BLaER1 treated with 17β-estradiol and CSF1 and Interleukin-3, amounts not matched to agents 10 nM and 100 nM (cell line): Measurements from ENCODE around the gene PXMP4.

ENCODE experiments used
- H3K27ac ChIP-seq, 11 experiments: shearing (Covaris generic); formaldehyde crosslinking; 2 replicates each; pipeline ENCODE4 v1.8.1; 2022
- H3K27me3 ChIP-seq, 11 experiments: shearing (Covaris generic); formaldehyde crosslinking; 2 replicates each; pipeline ENCODE4 v1.8.1; 2022
- H3K36me3 ChIP-seq, 11 experiments: shearing (Covaris generic); formaldehyde crosslinking; 2 replicates each; pipeline ENCODE4 v1.8.1; 2022
- H3K4me1 ChIP-seq, 10 experiments: shearing (Covaris generic); formaldehyde crosslinking; 2 replicates each; pipeline ENCODE4 v1.8.1; 2022
- H3K4me2 ChIP-seq, 11 experiments: shearing (Covaris generic); formaldehyde crosslinking; 2 replicates each; pipeline ENCODE4 v1.8.1; 2022
- H3K4me3 ChIP-seq, 10 experiments: shearing (Covaris generic); formaldehyde crosslinking; 2 replicates each; pipeline ENCODE4 v1.8.1; 2022
- H3K9ac ChIP-seq, 11 experiments: shearing (Covaris generic); formaldehyde crosslinking; 2 replicates each; pipeline ENCODE4 v1.8.1; 2022
- H3K9me3 ChIP-seq, 11 experiments: shearing (Covaris generic); formaldehyde crosslinking; replicated peaks in 1 of 11; 2 replicates each; pipeline ENCODE4 v1.8.1; 2022
- H4K20me1 ChIP-seq, 11 experiments: shearing (Covaris generic); formaldehyde crosslinking; 2 replicates each; pipeline ENCODE4 v1.8.1; 2022
- Cebpa-rat ChIP-seq, 11 experiments: shearing (Covaris generic); IDR thresholded peaks; 2 replicates each; pipeline ENCODE4 v1.8.1; 2022

Gene PXMP4

GRCh38 chr20:33725607-33726264 is 5.6 kb upstream of the PXMP4 start:
- Histone ChIP-seq H4K20me1 (no peaks in the 10 kb centered on the region), H3K4me2 (no peak overlapping the region), H3K27ac (no peak overlapping the region)

GRCh38 chr20:33724439-33725094 is 4.5 kb upstream of the PXMP4 start:
- peaks cover 0 to 9% (median 6%) of the 10 kb centered on the region in 11 experiments; a peak in 9 of 22 replicates for H3K27me3 ChIP-seq
- H4K20me1 ChIP-seq, result no peaks in the 10 kb centered on the region
- H3K9ac ChIP-seq, result no peak overlapping the region
- H3K4me1 ChIP-seq, result peaks cover 0 to 9% (median 7%) of the 10 kb centered on the region in 10 experiments; a peak in 8 of 20 replicates
- H3K9me3 ChIP-seq, result peaks cover 9 to 19% (median 16%) of the 10 kb centered on the region in 11 experiments
- H3K4me3 ChIP-seq, result no peak overlapping the region
- no peak for TF ChIP-seq Cebpa-rat (IDR thresholded peaks at IDR 0.05)
- peak overlapping the region in 4 of 11 experiments; percentile 4 to 25 (median 22); a peak in 3 of 22 replicates for H3K4me2 ChIP-seq
- H3K36me3 ChIP-seq, result no peaks in the 10 kb centered on the region
- H3K27ac ChIP-seq, result no peak overlapping the region

More at GRCh38 chr20:33725607-33726264, 5.6 kb upstream of the PXMP4 start:
- Histone ChIP-seq H3K27me3 (no peaks in the 10 kb centered on the region), H3K4me1 (peaks cover 0 to 9% (median 5%) of the 10 kb centered on the region in 10 experiments; a peak in 6 of 20 replicates), H3K36me3 (no peaks in the 10 kb centered on the region), H3K9me3 (peaks cover 0 to 8% (median 4%) of the 10 kb centered on the region in 11 experiments; a peak in 17 of 22 replicates), H3K9ac (no peak overlapping the region), H3K4me3 (no peak overlapping the region)
- no peak for TF ChIP-seq Cebpa-rat (IDR thresholded peaks at IDR 0.05)

GRCh38 chr20:33721391-33722140 is 1.5 kb upstream of the PXMP4 start:
- no peak overlapping the region for H3K4me3 ChIP-seq

GRCh38 chr20:33719277-33719988 is 677 bp downstream of the PXMP4 start:
- no peak overlapping the region for H3K9ac ChIP-seq
- no peak for TF ChIP-seq Cebpa-rat (IDR thresholded peaks at IDR 0.05)
- peaks cover 9 to 20% (median 16%) of the 10 kb centered on the region in 11 experiments for H3K9me3 ChIP-seq
- H3K27me3 ChIP-seq, result peaks cover 0 to 10% (median 7%) of the 10 kb centered on the region in 11 experiments; a peak in 9 of 22 replicates
- H3K4me3 ChIP-seq, result peak overlapping the region in 2 of 10 experiments; percentile 42 to 47; a peak in 2 of 20 replicates
- H3K4me2 ChIP-seq, result peak overlapping the region in 6 of 11 experiments; percentile 10 to 55 (median 42); a peak in 5 of 22 replicates
- H3K4me1 ChIP-seq, result peaks cover 0 to 7% (median 5%) of the 10 kb centered on the region in 10 experiments; a peak in 8 of 20 replicates
- no peak overlapping the region for H3K27ac ChIP-seq
- H4K20me1 ChIP-seq, result no peaks in the 10 kb centered on the region
- H3K36me3 ChIP-seq, result no peaks in the 10 kb centered on the region

More at GRCh38 chr20:33721391-33722140, 1.5 kb upstream of the PXMP4 start:
- no peak overlapping the region for H3K4me2 ChIP-seq
- peaks cover 0 to 10% (median 7%) of the 10 kb centered on the region in 11 experiments; a peak in 9 of 22 replicates for H3K27me3 ChIP-seq
- no peak overlapping the region for H3K9ac ChIP-seq
- peaks cover 0 to 9% (median 7%) of the 10 kb centered on the region in 10 experiments; a peak in 8 of 20 replicates for H3K4me1 ChIP-seq
- H3K27ac ChIP-seq, result no peak overlapping the region
- peaks cover 9 to 20% (median 16%) of the 10 kb centered on the region in 11 experiments for H3K9me3 ChIP-seq
- no peaks in the 10 kb centered on the region for H4K20me1 ChIP-seq
- H3K36me3 ChIP-seq, result no peaks in the 10 kb centered on the region
- TF ChIP-seq Cebpa-rat (IDR thresholded peaks at IDR 0.05), result no peak

- no peak overlapping the region for H3K4me3 ChIP-seq
- peaks cover 9 to 20% (median 16%) of the 10 kb centered on the region in 11 experiments for H3K9me3 ChIP-seq
- no peak overlapping the region for H3K27ac ChIP-seq
- H3K36me3 ChIP-seq, result no peaks in the 10 kb centered on the region
- H3K4me1 ChIP-seq, result peaks cover 0 to 5% (median 0%) of the 10 kb centered on the region in 10 experiments; a peak in 4 of 20 replicates
- peaks cover 0 to 10% (median 7%) of the 10 kb centered on the region in 11 experiments; a peak in 9 of 22 replicates for H3K27me3 ChIP-seq
- no peaks in the 10 kb centered on the region for H4K20me1 ChIP-seq
- no peak for TF ChIP-seq Cebpa-rat (IDR thresholded peaks at IDR 0.05)
- H3K4me2 ChIP-seq, result no peak overlapping the region
- no peak overlapping the region for H3K9ac ChIP-seq
These were observed 3.6 kb downstream of the PXMP4 start for GRCh38 chr20:33716498-33716897.

- TF ChIP-seq Cebpa-rat (IDR thresholded peaks at IDR 0.05), result no peak
- no peaks in the 10 kb centered on the region for H3K27me3 ChIP-seq
- H3K9ac ChIP-seq, result no peak overlapping the region
- H3K4me1 ChIP-seq, result no peaks in the 10 kb centered on the region; a peak in 1 of 20 replicates
- no peaks in the 10 kb centered on the region for H3K9me3 ChIP-seq
- H3K27ac ChIP-seq, result no peak overlapping the region
- no peaks in the 10 kb centered on the region for H3K36me3 ChIP-seq
- H3K4me2 ChIP-seq, result no peak overlapping the region
- no peaks in the 10 kb centered on the region for H4K20me1 ChIP-seq
- no peak overlapping the region for H3K4me3 ChIP-seq
These were observed 6.2 kb downstream of the PXMP4 start for GRCh38 chr20:33713865-33714367.

- Histone ChIP-seq H3K27me3 (no peaks in the 10 kb centered on the region), H3K36me3 (no peaks in the 10 kb centered on the region), H3K4me3 (no peak overlapping the region), H3K9ac (no peak overlapping the region), H3K4me2 (no peak overlapping the region), H4K20me1 (no peaks in the 10 kb centered on the region), H3K27ac (no peak overlapping the region), H3K9me3 (no peaks in the 10 kb centered on the region), H3K4me1 (no peaks in the 10 kb centered on the region; a peak in 1 of 20 replicates)
- no peak for TF ChIP-seq Cebpa-rat (IDR thresholded peaks at IDR 0.05)
These were observed 8.7 kb downstream of the PXMP4 start for GRCh38 chr20:33711446-33711738.

- no peaks in the 10 kb centered on the region for H3K36me3 ChIP-seq
- no peak overlapping the region for H3K4me3 ChIP-seq
- H3K9me3 ChIP-seq, result no peaks in the 10 kb centered on the region
- no peaks in the 10 kb centered on the region for H3K27me3 ChIP-seq
- no peak overlapping the region for H3K9ac ChIP-seq
- H3K27ac ChIP-seq, result no peak overlapping the region
- H3K4me2 ChIP-seq, result no peak overlapping the region
- no peaks in the 10 kb centered on the region for H4K20me1 ChIP-seq
- no peak for TF ChIP-seq Cebpa-rat (IDR thresholded peaks at IDR 0.05)
- H3K4me1 ChIP-seq, result no peaks in the 10 kb centered on the region; a peak in 1 of 20 replicates
These were observed 9.2 kb downstream of the PXMP4 start for GRCh38 chr20:33710681-33711445.
